Measurements from ENCODE around the gene TRIM63.

The TRIM63 gene

GRCh38 chr1:26015358-26015757 lies 52.1 kb downstream of the TRIM63 start:
- no peak for DNase-seq

DNA sequence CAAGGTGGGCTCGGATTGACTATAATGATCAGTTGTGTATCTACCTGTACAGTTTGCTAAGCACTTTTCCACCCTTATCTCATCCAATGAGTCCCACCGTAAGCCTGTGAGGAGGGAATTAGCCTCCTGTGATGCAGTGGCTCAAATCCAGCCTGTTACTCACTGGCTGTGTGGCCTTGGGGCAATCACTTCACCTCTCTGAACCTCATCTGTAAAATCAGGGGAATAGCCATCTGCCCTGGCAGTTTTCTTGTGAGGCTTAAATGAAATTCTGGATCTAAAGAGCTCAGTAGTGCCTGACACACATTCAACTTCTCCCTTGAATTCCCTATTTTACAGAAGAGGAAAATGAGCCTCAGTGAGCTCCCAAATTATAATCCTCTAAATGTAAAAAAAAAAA lies 53.3 kb downstream of the TRIM63 start:
- DNase-seq, result no peak

DNA sequence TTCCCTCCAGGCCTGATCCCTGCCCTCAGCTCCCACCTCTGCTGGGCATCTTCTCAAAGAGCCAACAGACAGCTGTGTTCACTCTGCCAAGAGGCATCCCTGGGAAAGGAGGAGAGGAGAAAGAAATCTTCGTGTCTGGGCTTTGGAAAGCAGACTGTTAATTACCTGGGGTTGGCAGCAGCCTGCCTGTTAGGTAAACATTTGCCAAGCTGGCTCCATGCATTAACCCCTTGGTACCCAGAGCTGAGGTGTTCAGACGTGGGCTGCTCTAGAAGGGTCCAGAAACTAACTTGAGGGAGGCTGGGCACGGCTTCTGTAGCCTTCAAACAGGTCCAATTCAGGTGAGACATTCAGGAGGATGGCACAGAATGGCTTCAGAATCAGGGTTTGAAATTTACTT lies 54.6 kb downstream of the TRIM63 start:
- DNase-seq, result no peak

DNA sequence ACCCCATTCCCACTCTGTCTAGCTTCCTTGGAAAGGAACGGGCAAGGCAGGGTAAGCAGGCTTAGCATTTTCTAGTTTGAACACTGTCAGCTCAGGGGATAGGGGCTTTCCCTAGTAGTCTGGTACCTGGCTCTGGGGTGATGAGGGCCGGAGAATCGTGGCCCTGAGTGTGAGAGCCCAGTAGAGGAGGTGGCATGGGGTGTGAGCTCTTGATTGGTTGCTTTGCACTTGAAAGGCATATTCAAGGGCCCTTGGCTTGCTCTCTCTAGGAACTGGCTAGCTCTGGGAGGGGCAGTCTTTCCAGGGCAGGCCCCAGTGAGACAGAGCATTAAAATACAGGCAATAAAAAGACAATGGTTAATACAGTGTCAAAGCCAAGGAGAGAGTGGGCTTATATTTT lies 56.6 kb downstream of the TRIM63 start:
- DNase-seq, result no peak

DNA sequence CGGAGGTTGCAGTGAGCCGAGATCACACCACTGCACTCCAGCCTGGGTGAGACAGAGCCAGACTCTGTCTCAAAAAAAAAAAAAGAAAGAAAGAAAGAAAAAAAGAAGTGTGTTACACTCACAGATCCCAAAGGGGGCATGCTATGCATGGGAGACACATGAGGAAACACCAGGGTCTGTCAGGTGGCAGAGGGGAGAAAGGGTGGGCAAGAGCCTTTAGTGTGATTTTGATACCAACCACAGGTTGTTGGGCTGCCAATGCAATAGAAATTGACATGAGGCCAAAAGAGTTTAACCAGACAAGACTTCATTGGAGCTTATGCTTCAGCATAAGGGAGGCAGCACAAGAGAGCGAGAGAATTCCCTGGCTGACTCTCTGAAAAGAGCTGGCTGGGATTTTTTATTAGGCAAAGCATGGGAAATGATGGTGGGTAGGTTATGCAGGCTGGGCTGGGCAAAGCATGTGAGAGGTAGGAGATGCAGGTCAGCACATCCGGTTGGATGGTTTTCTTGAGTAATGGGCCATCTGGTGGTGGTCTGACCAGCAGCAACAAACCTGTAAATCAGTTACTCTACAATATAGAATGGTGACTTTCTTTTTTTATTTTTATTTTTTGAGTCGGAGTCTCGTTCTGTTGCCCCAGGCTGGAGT lies 57.5 kb downstream of the TRIM63 start:
- DNase-seq, result no peak

DNA sequence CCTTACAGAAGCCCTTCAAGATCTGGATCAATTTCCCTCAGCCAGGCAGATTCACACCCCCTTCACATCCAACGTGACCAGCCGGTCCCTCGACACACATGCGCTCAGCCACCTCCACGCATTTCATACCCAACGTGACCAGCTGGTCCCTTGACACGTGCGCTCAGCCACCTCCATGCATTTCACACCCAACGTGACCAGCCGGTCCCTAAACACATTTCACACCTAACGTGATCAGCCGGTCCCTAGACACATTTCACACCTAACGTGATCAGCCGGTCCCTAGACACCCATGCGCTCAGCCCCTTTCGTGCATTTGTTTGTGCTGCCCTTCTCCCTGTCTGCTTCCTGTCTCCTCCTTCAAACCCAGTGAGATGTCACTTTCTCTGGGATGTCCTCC lies 60.7 kb downstream of the TRIM63 start:
- DNase-seq, result no peak

- no peak for DNase-seq
Measured at GRCh38 chr1:26005434-26006105, 61.9 kb downstream of the TRIM63 start.

GRCh38 chr1:26003756-26004155 lies 63.7 kb downstream of the TRIM63 start:
- DNase-seq, result no peak

- no peak for DNase-seq
Measured at GRCh38 chr1:26003262-26003661, 64.2 kb downstream of the TRIM63 start.
